Lower lobe of right lung (tissue), 2 donors: Measurements from ENCODE around the gene BCAM. TPM values are rescaled to one million over a fixed set of nuclear protein-coding genes. Genes with fewer than 3 reads are reported as not detected.
A peak's percentile ranks its signal among the peaks of the same experiment; 100 is the strongest.

Experiments used
- ATAC-seq, 2 donors: fragments of 200-7000 bp; cut with Tn5 transposase; one replicate each; pipeline ENCODE4 v1.9.1; 2020 to 2022; ENCODE audit warnings: mild to moderate bottlenecking in 2 of 2, moderate library complexity in 2 of 2
- DNase-seq: peaks from one replicate; pipeline ENCODE4 v3.0.0-alpha.2; 2020
- H3K27ac ChIP-seq: fragments of 200-600 bp; one replicate; pipeline ENCODE4 v1.8.0; 2022
- H3K27me3 ChIP-seq: fragments of 200-600 bp; one replicate; pipeline ENCODE4 v1.8.0; 2022; ENCODE audit warnings: low read depth
- H3K36me3 ChIP-seq: fragments of 200-600 bp; one replicate; pipeline ENCODE4 v1.8.0; 2022; ENCODE audit warnings: mild to moderate bottlenecking
- H3K4me1 ChIP-seq: fragments of 200-600 bp; one replicate; pipeline ENCODE4 v1.8.0; 2022
- H3K4me3 ChIP-seq: fragments of 200-600 bp; one replicate; pipeline ENCODE4 v1.8.0; 2022; ENCODE audit warnings: mild to moderate bottlenecking
- H3K9me3 ChIP-seq: fragments of 200-600 bp; one replicate; pipeline ENCODE4 v1.8.0; 2022
- intact Hi-C: fragments of 100-400 bp; cut with DNase I; formaldehyde crosslinking; loops from one replicate; pipeline ENCODE4 v1.11.0; 2022
- total RNA-seq: library from RNA; stranded (reverse); fragmentation: NEBNext Ultra II Directional; extraction: Animal tissue kit (Norgen Biotek cat#: 25700); gene quantifications from one replicate; pipeline ENCODE4 v1.2.1, GENCODE V29; 2021
- TF ChIP-seq, protein P1 (sequence below): fragments of 200-600 bp; IDR thresholded peaks from one replicate; pipeline ENCODE4 v1.8.0; 2022; ENCODE audit warnings: antibody characterized with exemption, mild to moderate bottlenecking
- donor health status: DM: no; HTN: yes; CAD: no; lungs with severe emphysema.

BCAM gene
- total RNA-seq, 1 donor from 2014 or later, result 205 TPM

DNA sequence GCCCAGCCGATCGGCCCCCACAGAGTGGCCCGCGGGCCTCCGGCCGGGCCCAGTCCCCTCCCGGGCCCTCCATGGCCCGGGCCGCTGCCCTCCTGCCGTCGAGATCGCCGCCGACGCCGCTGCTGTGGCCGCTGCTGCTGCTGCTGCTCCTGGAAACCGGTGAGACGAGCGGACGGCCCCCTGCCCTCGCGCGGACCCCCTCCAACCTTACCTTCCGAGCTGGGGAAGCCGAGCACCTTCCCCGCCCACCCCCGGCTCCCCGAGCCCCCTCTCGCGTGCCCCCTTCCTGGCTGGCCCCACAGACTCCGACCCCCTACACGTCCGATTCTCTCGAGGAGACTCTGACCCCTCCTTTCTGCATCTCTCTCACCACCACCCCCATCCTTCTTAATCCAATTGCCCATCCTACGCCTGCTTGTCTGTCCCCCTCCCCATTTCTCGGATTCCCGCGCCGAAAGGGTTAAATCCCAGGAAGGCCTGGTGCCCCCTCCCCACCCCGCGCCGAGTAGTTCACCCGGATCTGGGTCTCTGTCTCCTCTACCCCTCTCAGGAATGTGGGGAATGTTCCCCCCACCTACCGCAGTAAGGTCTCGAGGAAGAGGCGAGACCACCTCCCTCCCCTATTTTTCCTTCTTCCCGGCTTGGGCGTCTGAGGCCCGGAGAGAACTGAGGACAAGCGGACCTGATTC lies 37.7 kb downstream of the BCAM start:
- no peak for ATAC-seq
- TF ChIP-seq, protein P1, sequence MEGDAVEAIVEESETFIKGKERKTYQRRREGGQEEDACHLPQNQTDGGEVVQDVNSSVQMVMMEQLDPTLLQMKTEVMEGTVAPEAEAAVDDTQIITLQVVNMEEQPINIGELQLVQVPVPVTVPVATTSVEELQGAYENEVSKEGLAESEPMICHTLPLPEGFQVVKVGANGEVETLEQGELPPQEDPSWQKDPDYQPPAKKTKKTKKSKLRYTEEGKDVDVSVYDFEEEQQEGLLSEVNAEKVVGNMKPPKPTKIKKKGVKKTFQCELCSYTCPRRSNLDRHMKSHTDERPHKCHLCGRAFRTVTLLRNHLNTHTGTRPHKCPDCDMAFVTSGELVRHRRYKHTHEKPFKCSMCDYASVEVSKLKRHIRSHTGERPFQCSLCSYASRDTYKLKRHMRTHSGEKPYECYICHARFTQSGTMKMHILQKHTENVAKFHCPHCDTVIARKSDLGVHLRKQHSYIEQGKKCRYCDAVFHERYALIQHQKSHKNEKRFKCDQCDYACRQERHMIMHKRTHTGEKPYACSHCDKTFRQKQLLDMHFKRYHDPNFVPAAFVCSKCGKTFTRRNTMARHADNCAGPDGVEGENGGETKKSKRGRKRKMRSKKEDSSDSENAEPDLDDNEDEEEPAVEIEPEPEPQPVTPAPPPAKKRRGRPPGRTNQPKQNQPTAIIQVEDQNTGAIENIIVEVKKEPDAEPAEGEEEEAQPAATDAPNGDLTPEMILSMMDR, result no peak
- Histone ChIP-seq H3K27me3 (no peaks in the 10 kb centered on the region), H3K36me3 (no peaks in the 10 kb centered on the region), H3K27ac (peak overlapping the region; percentile 97), H3K9me3 (no peaks in the 10 kb centered on the region), H3K4me3 (peak overlapping the region; percentile 85), H3K4me1 (peaks cover 44% of the 10 kb centered on the region)
- intact Hi-C loops, result no loop called here
- DNase-seq, result peak; percentile 52

DNA sequence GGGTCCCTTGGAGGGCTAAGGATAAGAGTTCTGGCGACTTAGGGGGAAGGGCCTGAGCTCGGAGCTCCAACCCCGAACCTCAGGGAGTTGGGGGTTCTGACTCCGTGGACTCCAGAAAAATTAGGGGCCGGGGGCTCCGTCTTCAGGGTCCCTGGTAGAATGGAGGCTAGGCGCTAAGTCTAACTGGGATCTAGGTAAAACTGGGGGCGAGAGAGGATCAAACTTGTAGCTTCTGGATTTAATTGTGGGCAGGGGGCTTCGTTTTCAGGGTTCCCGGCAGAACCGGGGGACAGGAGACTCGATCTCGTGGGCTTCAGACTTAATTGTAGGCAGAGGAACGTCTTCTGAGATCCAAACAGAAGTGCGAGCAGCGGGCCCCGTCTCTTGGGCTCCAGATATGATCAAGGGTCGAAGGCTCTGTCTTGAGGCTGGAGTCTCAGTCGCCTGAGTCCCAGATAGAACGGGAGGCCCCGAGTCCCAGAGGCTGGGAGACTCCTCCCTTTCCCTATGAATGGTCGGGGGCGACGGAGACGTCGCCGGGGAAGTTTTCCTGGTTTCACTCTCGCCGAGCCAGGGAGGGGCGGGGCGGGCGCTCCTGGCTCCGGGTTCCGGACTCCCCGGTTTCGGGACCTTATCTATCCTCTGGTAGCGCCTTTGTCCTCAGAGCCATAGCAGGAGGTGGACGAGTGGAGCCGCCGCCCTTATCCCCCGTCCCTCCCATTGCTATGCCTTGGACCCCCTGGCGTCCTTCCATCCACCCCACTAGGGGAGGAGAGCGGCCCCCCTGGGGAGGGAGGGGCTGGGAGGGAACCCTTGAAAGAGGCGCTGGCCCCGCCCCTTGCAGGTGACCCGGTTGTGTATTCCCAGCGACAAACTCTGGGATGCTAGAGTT lies 38.5 kb downstream of the BCAM start:
- peak; percentile 37 to 59 for ATAC-seq
- Histone ChIP-seq H3K4me3 (peak overlapping the region; percentile 85), H3K9me3 (no peaks in the 10 kb centered on the region), H3K27ac (peak overlapping the region; percentile 97), H3K4me1 (peaks cover 44% of the 10 kb centered on the region), H3K27me3 (no peaks in the 10 kb centered on the region), H3K36me3 (no peaks in the 10 kb centered on the region)
- TF ChIP-seq, protein P1, result no peak
- peak; percentile 85 for DNase-seq
- intact Hi-C loops, result no loop called here

GRCh38 chr19:44848036-44848811 lies 39.3 kb downstream of the BCAM start:
- H3K4me1 ChIP-seq, result peaks cover 44% of the 10 kb centered on the region
- intact Hi-C loops, result no loop called here
- TF ChIP-seq, protein P1, result no peak
- DNase-seq (peak; percentile 53), ATAC-seq (no peak)
- no peaks in the 10 kb centered on the region for H3K9me3 ChIP-seq
- H3K27me3 ChIP-seq, result no peaks in the 10 kb centered on the region
- H3K4me3 ChIP-seq, result peak overlapping the region; percentile 85
- H3K27ac ChIP-seq, result peak overlapping the region; percentile 97
- no peaks in the 10 kb centered on the region for H3K36me3 ChIP-seq

DNA sequence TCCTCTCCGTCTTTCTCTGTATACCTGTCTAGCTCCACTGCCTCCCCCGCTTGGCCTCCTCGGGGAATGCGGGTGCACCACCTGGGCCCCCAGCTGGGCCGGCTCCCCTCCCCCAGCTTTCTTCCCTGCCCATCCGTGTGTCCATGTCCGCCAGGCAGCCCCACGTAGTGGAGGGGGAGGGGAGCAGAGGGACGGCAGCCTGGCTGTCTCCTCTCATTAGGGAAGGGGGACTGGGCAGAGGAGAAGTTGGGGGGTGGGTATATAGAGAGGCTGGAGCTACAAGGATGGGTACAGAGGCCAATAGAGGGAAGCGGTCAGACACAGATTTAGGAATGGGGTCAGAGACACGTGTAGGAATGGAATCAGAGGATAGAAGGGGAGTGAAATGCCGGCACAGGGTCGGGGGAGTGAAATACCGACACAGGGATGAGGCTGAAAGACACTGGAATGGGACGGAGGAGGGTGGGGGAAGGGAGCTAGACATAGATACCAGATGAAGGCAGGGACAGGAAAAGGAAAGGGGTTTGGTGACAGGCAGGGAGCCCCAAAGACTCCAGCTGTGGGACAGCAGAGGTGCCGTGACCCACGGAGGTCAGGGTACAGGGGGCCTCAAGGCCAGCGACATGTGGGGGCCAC lies 40.0 kb downstream of the BCAM start:
- no peak for DNase-seq
- Histone ChIP-seq H3K4me1 (peaks cover 41% of the 10 kb centered on the region), H3K27ac (peak overlapping the region; percentile 97), H3K36me3 (no peaks in the 10 kb centered on the region), H3K9me3 (no peaks in the 10 kb centered on the region), H3K4me3 (peak overlapping the region; percentile 85), H3K27me3 (no peaks in the 10 kb centered on the region)
- intact Hi-C loops, result no loop called here
- no peak for ATAC-seq
- TF ChIP-seq, protein P1, result no peak

DNA sequence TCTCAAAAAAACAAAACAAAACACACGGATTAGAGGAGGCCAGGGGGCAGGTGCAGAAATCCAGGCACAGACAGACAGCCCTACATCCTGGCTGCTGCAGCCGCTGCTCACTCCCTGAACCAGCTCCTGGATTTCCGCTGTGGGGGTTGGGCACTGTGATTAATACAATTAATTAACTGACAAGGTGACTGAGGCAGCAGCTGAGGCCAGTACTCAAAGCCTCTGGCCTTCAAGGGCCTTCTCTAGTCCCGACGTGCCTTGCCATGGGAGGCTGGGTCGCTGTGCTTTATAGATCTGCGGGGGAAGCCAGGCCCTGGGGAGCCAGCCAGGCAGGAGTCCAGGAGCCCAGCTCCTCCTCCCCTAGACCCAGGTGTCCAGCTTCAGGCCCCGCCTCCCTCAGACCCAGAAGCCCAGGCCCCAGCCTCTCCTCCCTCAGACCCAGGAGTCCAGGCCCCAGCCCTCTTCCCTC lies 41.8 kb downstream of the BCAM start:
- DNase-seq, result no peak
- no peak overlapping the region for H3K4me3 ChIP-seq
- peaks cover 28% of the 10 kb centered on the region for H3K4me1 ChIP-seq
- TF ChIP-seq, protein P1, result no peak
- H3K9me3 ChIP-seq, result no peaks in the 10 kb centered on the region
- ATAC-seq, result no peak
- H3K36me3 ChIP-seq, result no peaks in the 10 kb centered on the region
- no peak overlapping the region for H3K27ac ChIP-seq
- H3K27me3 ChIP-seq, result no peaks in the 10 kb centered on the region
- intact Hi-C loops, result no loop called here
